ENCODE data around the gene ANKRD39. TPM values are rescaled to one million over a fixed set of nuclear protein-coding genes. Genes with fewer than 3 reads are reported as not detected.
"Not testable (repeated sequence)": the region's sequence is repeated elsewhere in the genome, so short reads cannot be mapped to it uniquely, and the experiment has no call there.

The ANKRD39 gene
- total and polyA plus RNA-seq, 2 donors, result 10.0 to 14.2 TPM

- WGBS, result 96% methylated on average over 15 of the region's 20 CpGs
- H3K9me3 ChIP-seq (ENCODE audit: control insufficient read depth in 2 of 2, insufficient read depth in 1 of 2, low read length in 1 of 2); H3K27ac ChIP-seq (ENCODE audit: low read depth in 1 of 2, low read length in 1 of 2); H3K27me3 ChIP-seq (ENCODE audit: control insufficient read depth in 2 of 2, insufficient read depth in 1 of 2, low read length in 1 of 2); DNase-seq (ENCODE audit: low read depth in 6 of 9, low spot score in 9 of 9); H3K4me3 ChIP-seq (ENCODE audit: low read length in 2 of 2); H3K36me3 ChIP-seq (ENCODE audit: control insufficient read depth in 2 of 2, insufficient read depth in 2 of 2, low read length in 1 of 2): not testable (repeated sequence)
- peaks cover 28 to 43% of the 10 kb centered on the region in 2 donors for H3K4me1 ChIP-seq (ENCODE audit: control insufficient read depth in 2 of 2, insufficient read depth in 2 of 2, low read length in 2 of 2)
Measured at GRCh38 chr2:96805946-96806345, 51.9 kb downstream of the ANKRD39 start.

GRCh38 chr2:96804986-96805385 lies 52.8 kb downstream of the ANKRD39 start:
- Histone ChIP-seq H3K27ac (ENCODE audit: low read depth in 1 of 2, low read length in 1 of 2) (no peak overlapping the region), H3K27me3 (ENCODE audit: control insufficient read depth in 2 of 2, insufficient read depth in 1 of 2, low read length in 1 of 2) (no peaks in the 10 kb centered on the region), H3K4me1 (ENCODE audit: control insufficient read depth in 2 of 2, insufficient read depth in 2 of 2, low read length in 2 of 2) (peaks cover 21 to 43% of the 10 kb centered on the region in 2 donors), H3K4me3 (ENCODE audit: low read length in 2 of 2) (no peak overlapping the region), H3K9me3 (ENCODE audit: control insufficient read depth in 2 of 2, insufficient read depth in 1 of 2, low read length in 1 of 2) (no peaks in the 10 kb centered on the region), H3K36me3 (ENCODE audit: control insufficient read depth in 2 of 2, insufficient read depth in 2 of 2, low read length in 1 of 2) (peaks cover 0 to 7% of the 10 kb centered on the region in 2 donors)
- no peak for DNase-seq (ENCODE audit: low read depth in 6 of 9, low spot score in 9 of 9)

GRCh38 chr2:96802721-96803120 lies 55.1 kb downstream of the ANKRD39 start:
- peaks cover 0 to 20% of the 10 kb centered on the region in 2 donors for H3K36me3 ChIP-seq (ENCODE audit: control insufficient read depth in 2 of 2, insufficient read depth in 2 of 2, low read length in 1 of 2)

GRCh38 chr2:96801786-96802595 lies 55.8 kb downstream of the ANKRD39 start:
- H3K27ac ChIP-seq (ENCODE audit: low read depth in 1 of 2, low read length in 1 of 2), result no peak overlapping the region
- DNase-seq (ENCODE audit: low read depth in 6 of 9, low spot score in 9 of 9), result no peak
- peaks cover 11 to 23% of the 10 kb centered on the region in 2 donors for H3K4me1 ChIP-seq (ENCODE audit: control insufficient read depth in 2 of 2, insufficient read depth in 2 of 2, low read length in 2 of 2)
- H3K36me3 ChIP-seq (ENCODE audit: control insufficient read depth in 2 of 2, insufficient read depth in 2 of 2, low read length in 1 of 2), result peaks cover 0 to 23% of the 10 kb centered on the region in 2 donors
- H3K27me3 ChIP-seq (ENCODE audit: control insufficient read depth in 2 of 2, insufficient read depth in 1 of 2, low read length in 1 of 2), result no peaks in the 10 kb centered on the region
- H3K9me3 ChIP-seq (ENCODE audit: control insufficient read depth in 2 of 2, insufficient read depth in 1 of 2, low read length in 1 of 2), result no peaks in the 10 kb centered on the region
- 97% methylated on average over 10 of the region's 10 CpGs for WGBS
- no peak overlapping the region for H3K4me3 ChIP-seq (ENCODE audit: low read length in 2 of 2)

More at GRCh38 chr2:96802721-96803120, 55.1 kb downstream of the ANKRD39 start:
- Histone ChIP-seq H3K4me3 (ENCODE audit: low read length in 2 of 2) (no peak overlapping the region), H3K27me3 (ENCODE audit: control insufficient read depth in 2 of 2, insufficient read depth in 1 of 2, low read length in 1 of 2) (no peaks in the 10 kb centered on the region), H3K4me1 (ENCODE audit: control insufficient read depth in 2 of 2, insufficient read depth in 2 of 2, low read length in 2 of 2) (peaks cover 11 to 27% of the 10 kb centered on the region in 2 donors), H3K9me3 (ENCODE audit: control insufficient read depth in 2 of 2, insufficient read depth in 1 of 2, low read length in 1 of 2) (no peaks in the 10 kb centered on the region), H3K27ac (ENCODE audit: low read depth in 1 of 2, low read length in 1 of 2) (no peak overlapping the region)
- WGBS, result 97% methylated on average over 7 of the region's 7 CpGs
- DNase-seq (ENCODE audit: low read depth in 6 of 9, low spot score in 9 of 9), result no peak

- peaks cover 4 to 16% of the 10 kb centered on the region in 2 donors for H3K4me1 ChIP-seq (ENCODE audit: control insufficient read depth in 2 of 2, insufficient read depth in 2 of 2, low read length in 2 of 2)
- H3K27ac ChIP-seq (ENCODE audit: low read depth in 1 of 2, low read length in 1 of 2), result no peak overlapping the region
- WGBS, result 53% methylated on average over 15 of the region's 15 CpGs
- no peak overlapping the region for H3K4me3 ChIP-seq (ENCODE audit: low read length in 2 of 2)
- H3K9me3 ChIP-seq (ENCODE audit: control insufficient read depth in 2 of 2, insufficient read depth in 1 of 2, low read length in 1 of 2), result no peaks in the 10 kb centered on the region
- peaks cover 0 to 23% of the 10 kb centered on the region in 2 donors for H3K36me3 ChIP-seq (ENCODE audit: control insufficient read depth in 2 of 2, insufficient read depth in 2 of 2, low read length in 1 of 2)
- H3K27me3 ChIP-seq (ENCODE audit: control insufficient read depth in 2 of 2, insufficient read depth in 1 of 2, low read length in 1 of 2), result no peaks in the 10 kb centered on the region
- peak in 6 of 9 donors; percentile 58 to 82 (median 74) for DNase-seq (ENCODE audit: low read depth in 6 of 9, low spot score in 9 of 9)
Measured at GRCh38 chr2:96801005-96801785, 56.6 kb downstream of the ANKRD39 start.

- H3K36me3 ChIP-seq (ENCODE audit: control insufficient read depth in 2 of 2, insufficient read depth in 2 of 2, low read length in 1 of 2), result peaks cover 0 to 23% of the 10 kb centered on the region in 2 donors
- 85% methylated on average over 27 of the region's 27 CpGs for WGBS
Measured at GRCh38 chr2:96800061-96801004, 57.5 kb downstream of the ANKRD39 start.

GRCh38 chr2:96799623-96799935 lies 58.2 kb downstream of the ANKRD39 start:
- no peaks in the 10 kb centered on the region for H3K9me3 ChIP-seq (ENCODE audit: control insufficient read depth in 2 of 2, insufficient read depth in 1 of 2, low read length in 1 of 2)
- H3K4me3 ChIP-seq (ENCODE audit: low read length in 2 of 2), result no peak overlapping the region
- H3K36me3 ChIP-seq (ENCODE audit: control insufficient read depth in 2 of 2, insufficient read depth in 2 of 2, low read length in 1 of 2), result peaks cover 0 to 23% of the 10 kb centered on the region in 2 donors
- H3K27me3 ChIP-seq (ENCODE audit: control insufficient read depth in 2 of 2, insufficient read depth in 1 of 2, low read length in 1 of 2), result no peaks in the 10 kb centered on the region
- no peak overlapping the region for H3K27ac ChIP-seq (ENCODE audit: low read depth in 1 of 2, low read length in 1 of 2)
- peaks cover 4 to 16% of the 10 kb centered on the region in 2 donors for H3K4me1 ChIP-seq (ENCODE audit: control insufficient read depth in 2 of 2, insufficient read depth in 2 of 2, low read length in 2 of 2)
- WGBS, result 99% methylated on average over 8 of the region's 8 CpGs
- DNase-seq (ENCODE audit: low read depth in 6 of 9, low spot score in 9 of 9), result no peak

More at GRCh38 chr2:96800061-96801004, 57.5 kb downstream of the ANKRD39 start:
- Histone ChIP-seq H3K9me3 (ENCODE audit: control insufficient read depth in 2 of 2, insufficient read depth in 1 of 2, low read length in 1 of 2) (no peaks in the 10 kb centered on the region), H3K27me3 (ENCODE audit: control insufficient read depth in 2 of 2, insufficient read depth in 1 of 2, low read length in 1 of 2) (no peaks in the 10 kb centered on the region), H3K4me1 (ENCODE audit: control insufficient read depth in 2 of 2, insufficient read depth in 2 of 2, low read length in 2 of 2) (peaks cover 4 to 16% of the 10 kb centered on the region in 2 donors), H3K27ac (ENCODE audit: low read depth in 1 of 2, low read length in 1 of 2) (peak overlapping the region in 1 of 2 donors; percentile 45), H3K4me3 (ENCODE audit: low read length in 2 of 2) (no peak overlapping the region)
- DNase-seq (ENCODE audit: low read depth in 6 of 9, low spot score in 9 of 9), result peak in 2 of 9 donors; percentile 49 to 69

- DNase-seq (ENCODE audit: low read depth in 6 of 9, low spot score in 9 of 9), result no peak
- WGBS, result 94% methylated on average over 23 of the region's 23 CpGs
Measured at GRCh38 chr2:96798733-96799622, 58.8 kb downstream of the ANKRD39 start.

More at GRCh38 chr2:96798733-96799622, 58.8 kb downstream of the ANKRD39 start:
- H3K4me3 ChIP-seq (ENCODE audit: low read length in 2 of 2), result no peak overlapping the region
- H3K27ac ChIP-seq (ENCODE audit: low read depth in 1 of 2, low read length in 1 of 2), result no peak overlapping the region
- H3K36me3 ChIP-seq (ENCODE audit: control insufficient read depth in 2 of 2, insufficient read depth in 2 of 2, low read length in 1 of 2), result peaks cover 0 to 23% of the 10 kb centered on the region in 2 donors
- H3K4me1 ChIP-seq (ENCODE audit: control insufficient read depth in 2 of 2, insufficient read depth in 2 of 2, low read length in 2 of 2), result peaks cover 4 to 16% of the 10 kb centered on the region in 2 donors
- no peaks in the 10 kb centered on the region for H3K27me3 ChIP-seq (ENCODE audit: control insufficient read depth in 2 of 2, insufficient read depth in 1 of 2, low read length in 1 of 2)
- no peaks in the 10 kb centered on the region for H3K9me3 ChIP-seq (ENCODE audit: control insufficient read depth in 2 of 2, insufficient read depth in 1 of 2, low read length in 1 of 2)

Measured in thymus (tissue), 11 donors.